ENCODE data around the gene CCDC85B. TPM values are rescaled to one million over a fixed set of nuclear protein-coding genes. Genes with fewer than 3 reads are reported as not detected.
A peak's percentile ranks its signal among the peaks of the same experiment; 100 is the strongest.

Gene CCDC85B
- total RNA-seq, 1 experiment from 2014 or later, result 85.4 TPM

- H3K9me3 ChIP-seq (ENCODE audit: control insufficient read depth, insufficient read depth, low read depth, low read length), result no peaks in the 10 kb centered on the region
- DNase-seq (ENCODE audit: low read depth, low spot score) (no peak), ATAC-seq (no peak)
- peak overlapping the region; percentile 87 for H3K27ac ChIP-seq (ENCODE audit: low read length)
- H3K27me3 ChIP-seq (ENCODE audit: control insufficient read depth, insufficient read depth, low read length), result no peaks in the 10 kb centered on the region
- BruUV-seq (replicated peaks), result no TSS peak
- CTCF ChIA-PET, result interaction anchor here (0.6 kb wide), 1 partner anchor 219 kb away, joined by 4 read pairs; no protein-coding TSS in a partner anchor
- in situ Hi-C loops (cut with HindIII; ENCODE audit: low pct_unique_long_range_greater_than_20kb, low sequenced_read_pairs) (no loop called here), intact Hi-C loops (cut with micrococcal nuclease; ENCODE audit: unreplicated experiment) (no loop called here)
- POLR2A ChIA-PET, result interaction anchor here (0.6 to 4.4 kb wide), 5 partner anchors 16 to 379 kb away, joined by 3 to 37 read pairs (median 6); no protein-coding TSS in a partner anchor
- no peaks in the 10 kb centered on the region; the same call in 1 of the 2 replicates for H3K36me3 ChIP-seq (ENCODE audit: control insufficient read depth, insufficient read depth, low read length)
- H3K4me3 ChIP-seq (ENCODE audit: low read depth in 2 of 2, low read length in 2 of 2), result peak overlapping the region; percentile 82 to 89; a peak in 3 of 4 replicates
- peaks cover 54% of the 10 kb centered on the region for H3K4me1 ChIP-seq (ENCODE audit: control insufficient read depth, insufficient read depth, low read length)
- TF ChIP-seq POLR2AphosphoS5 (IDR thresholded peaks at IDR 0.05; ENCODE audit: low read depth, low read length), result no peak; the same call in none of the 2 replicates
- no peak for TF ChIP-seq REST (IDR thresholded peaks at IDR 0.05; ENCODE audit: insufficient read depth in 1 of 2, low read depth in 2 of 2, low read length in 1 of 2)
These were observed 5.1 kb downstream of the CCDC85B start for GRCh38 chr11:65895482-65895981.

- Histone ChIP-seq H3K36me3 (ENCODE audit: control insufficient read depth, insufficient read depth, low read length) (no peaks in the 10 kb centered on the region; the same call in 1 of the 2 replicates), H3K27me3 (ENCODE audit: control insufficient read depth, insufficient read depth, low read length) (no peaks in the 10 kb centered on the region), H3K4me3 (ENCODE audit: low read depth in 2 of 2, low read length in 2 of 2) (peak overlapping the region; percentile 82 to 89), H3K27ac (ENCODE audit: low read length) (peak overlapping the region; percentile 87), H3K9me3 (ENCODE audit: control insufficient read depth, insufficient read depth, low read depth, low read length) (no peaks in the 10 kb centered on the region), H3K4me1 (ENCODE audit: control insufficient read depth, insufficient read depth, low read length) (peaks cover 60% of the 10 kb centered on the region)
- intact Hi-C loops (cut with micrococcal nuclease; ENCODE audit: unreplicated experiment), result no loop called here
- TF ChIP-seq CTCF (IDR thresholded peaks at IDR 0.05) (no peak), TCF7L2 (IDR thresholded peaks at IDR 0.05; ENCODE audit: low read depth, low read length) (no peak), SIN3A (IDR thresholded peaks at IDR 0.05; ENCODE audit: borderline replicate concordance, insufficient read depth, low read depth, low read length) (no peak), REST (IDR thresholded peaks at IDR 0.05; ENCODE audit: insufficient read depth in 1 of 2, low read depth in 2 of 2, low read length in 1 of 2) (no peak), POLR2AphosphoS5 (IDR thresholded peaks at IDR 0.05; ENCODE audit: low read depth, low read length) (no peak; the same call in 1 of the 2 replicates)
- no TSS peak for BruUV-seq (replicated peaks)
- in situ Hi-C loops (cut with HindIII; ENCODE audit: low pct_unique_long_range_greater_than_20kb, low sequenced_read_pairs), result no loop called here
- ATAC-seq (no peak), DNase-seq (ENCODE audit: low read depth, low spot score) (no peak)
- ChIA-PET CTCF (interaction anchor here (0.6 kb wide), 1 partner anchor 220 kb away, joined by 4 read pairs; no protein-coding TSS in a partner anchor), POLR2A (interaction anchor here (3.2 to 4.4 kb wide), 2 partner anchors 16 to 19 kb away, joined by 20 to 37 read pairs; no protein-coding TSS in a partner anchor)
These were observed 5.8 kb downstream of the CCDC85B start for GRCh38 chr11:65896034-65896999.

All from Panc1 (cell line).